Measurements from ENCODE around the gene RIC8B.

RIC8B gene

GRCh38 chr12:106889950-106890626, 115.6 kb downstream of the RIC8B start:
- TF ChIP-seq, protein P1, sequence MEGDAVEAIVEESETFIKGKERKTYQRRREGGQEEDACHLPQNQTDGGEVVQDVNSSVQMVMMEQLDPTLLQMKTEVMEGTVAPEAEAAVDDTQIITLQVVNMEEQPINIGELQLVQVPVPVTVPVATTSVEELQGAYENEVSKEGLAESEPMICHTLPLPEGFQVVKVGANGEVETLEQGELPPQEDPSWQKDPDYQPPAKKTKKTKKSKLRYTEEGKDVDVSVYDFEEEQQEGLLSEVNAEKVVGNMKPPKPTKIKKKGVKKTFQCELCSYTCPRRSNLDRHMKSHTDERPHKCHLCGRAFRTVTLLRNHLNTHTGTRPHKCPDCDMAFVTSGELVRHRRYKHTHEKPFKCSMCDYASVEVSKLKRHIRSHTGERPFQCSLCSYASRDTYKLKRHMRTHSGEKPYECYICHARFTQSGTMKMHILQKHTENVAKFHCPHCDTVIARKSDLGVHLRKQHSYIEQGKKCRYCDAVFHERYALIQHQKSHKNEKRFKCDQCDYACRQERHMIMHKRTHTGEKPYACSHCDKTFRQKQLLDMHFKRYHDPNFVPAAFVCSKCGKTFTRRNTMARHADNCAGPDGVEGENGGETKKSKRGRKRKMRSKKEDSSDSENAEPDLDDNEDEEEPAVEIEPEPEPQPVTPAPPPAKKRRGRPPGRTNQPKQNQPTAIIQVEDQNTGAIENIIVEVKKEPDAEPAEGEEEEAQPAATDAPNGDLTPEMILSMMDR (IDR thresholded peaks at IDR 0.05; ENCODE audit: low read depth, low read length), result no peak
- in situ Hi-C loops (cut with HindIII; ENCODE audit: low sequenced_read_pairs), result no loop called here
- H3K4me3 ChIP-seq (ENCODE audit: low read depth, low read length), result no peak overlapping the region
- no peak for DNase-seq (ENCODE audit: low read depth, low spot score)

GRCh38 chr12:106892075-106892474, 117.6 kb downstream of the RIC8B start:
- no peak overlapping the region for H3K4me3 ChIP-seq (ENCODE audit: low read depth, low read length)
- in situ Hi-C loops (cut with HindIII; ENCODE audit: low sequenced_read_pairs), result no loop called here
- no peak for DNase-seq (ENCODE audit: low read depth, low spot score)
- TF ChIP-seq, protein P1 (IDR thresholded peaks at IDR 0.05; ENCODE audit: low read depth, low read length), result no peak

DNA sequence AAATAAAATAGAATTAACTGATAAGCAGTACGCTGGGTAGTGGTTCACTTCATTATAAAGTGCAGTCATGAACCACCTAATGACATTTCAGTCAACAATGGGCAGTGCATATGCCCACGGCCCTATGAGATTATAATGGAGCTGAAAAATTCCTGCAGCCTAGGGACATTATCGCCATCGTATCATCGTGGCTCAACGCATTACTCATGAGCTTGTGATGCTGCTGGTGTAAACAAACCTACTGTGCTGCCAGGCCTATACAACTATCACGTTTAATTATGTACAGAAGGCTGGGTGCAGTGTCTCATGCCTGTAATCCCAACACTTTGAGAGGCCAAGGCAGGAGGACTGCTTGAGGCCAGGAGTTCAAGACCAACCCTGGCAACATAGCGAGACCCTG, 119.0 kb downstream of the RIC8B start:
- TF ChIP-seq, protein P1 (IDR thresholded peaks at IDR 0.05; ENCODE audit: low read depth, low read length), result no peak
- H3K4me3 ChIP-seq (ENCODE audit: low read depth, low read length), result no peak overlapping the region
- in situ Hi-C loops (cut with HindIII; ENCODE audit: low sequenced_read_pairs), result no loop called here
- DNase-seq (ENCODE audit: low read depth, low spot score), result no peak

DNA sequence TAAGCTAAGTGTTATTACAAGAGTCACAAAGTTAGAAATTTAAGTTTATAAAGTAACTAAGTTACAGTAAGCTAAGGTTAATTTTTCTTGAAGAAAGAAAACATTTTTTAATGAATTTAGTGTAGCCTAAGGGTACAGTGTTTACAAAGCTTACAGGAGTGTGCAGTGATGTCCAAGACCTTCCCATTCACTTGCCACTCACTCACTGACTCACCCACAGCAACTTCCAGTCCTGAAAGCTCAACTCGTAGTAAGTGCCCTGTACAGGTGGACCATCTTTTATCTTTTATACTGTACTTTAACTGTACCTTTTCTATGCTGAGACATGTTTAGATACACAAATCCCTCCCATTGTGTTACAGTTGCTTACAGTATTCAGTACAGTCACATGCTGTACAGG, 120.3 kb downstream of the RIC8B start:
- no peak for DNase-seq (ENCODE audit: low read depth, low spot score)
- no peak overlapping the region for H3K4me3 ChIP-seq (ENCODE audit: low read depth, low read length)
- in situ Hi-C loops (cut with HindIII; ENCODE audit: low sequenced_read_pairs), result no loop called here
- TF ChIP-seq, protein P1 (IDR thresholded peaks at IDR 0.05; ENCODE audit: low read depth, low read length), result no peak

DNA sequence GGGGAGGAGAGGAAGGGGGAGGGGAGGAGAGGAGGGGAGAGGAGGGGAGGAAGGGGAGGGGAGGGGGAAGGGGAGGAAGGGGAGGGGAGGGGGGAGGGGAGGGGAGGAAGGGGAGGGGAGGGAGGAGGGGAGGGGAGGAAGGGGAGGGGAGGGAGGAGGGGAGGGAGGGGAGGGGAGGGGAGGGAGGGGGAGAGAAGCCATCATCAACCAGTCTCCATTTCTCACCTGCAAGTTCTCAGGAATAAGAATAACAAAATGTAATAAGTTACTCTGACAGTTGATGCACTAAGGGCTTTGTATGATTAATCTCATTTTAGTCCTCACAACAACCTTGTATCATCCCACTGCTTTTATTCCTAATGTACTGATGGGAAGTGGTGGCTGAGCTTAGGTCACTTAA, 122.1 kb downstream of the RIC8B start:
- TF ChIP-seq, protein P1 (IDR thresholded peaks at IDR 0.05; ENCODE audit: low read depth, low read length), result no peak
- no peak overlapping the region for H3K4me3 ChIP-seq (ENCODE audit: low read depth, low read length)
- DNase-seq (ENCODE audit: low read depth, low spot score), result no peak
- in situ Hi-C loops (cut with HindIII; ENCODE audit: low sequenced_read_pairs), result no loop called here

DNA sequence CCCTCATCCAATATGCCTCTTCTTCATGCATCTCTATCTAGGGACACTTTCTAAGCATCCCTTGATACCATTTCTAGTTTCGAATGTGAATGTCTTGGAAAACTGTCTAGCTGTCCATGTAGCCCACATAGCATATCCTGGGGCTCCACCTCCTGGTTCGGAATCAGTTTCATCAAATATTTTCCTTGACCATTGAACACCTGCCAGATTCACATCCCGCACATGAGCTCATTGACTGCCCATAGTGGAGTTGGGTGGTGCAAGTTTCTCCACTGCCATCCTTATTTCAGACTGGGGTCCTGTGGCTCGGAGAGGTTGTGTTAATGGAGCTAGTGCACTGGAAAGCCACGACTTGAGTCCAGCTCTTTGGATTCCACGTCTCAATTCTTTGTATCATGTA, 122.6 kb downstream of the RIC8B start:
- H3K4me3 ChIP-seq (ENCODE audit: low read depth, low read length), result no peak overlapping the region

More for the DNA sequence above, 122.6 kb downstream of the RIC8B start:
- in situ Hi-C loops (cut with HindIII; ENCODE audit: low sequenced_read_pairs), result no loop called here
- TF ChIP-seq, protein P1 (IDR thresholded peaks at IDR 0.05; ENCODE audit: low read depth, low read length), result no peak
- DNase-seq (ENCODE audit: low read depth, low spot score), result peak; percentile 16
